ENCODE results near the gene AMIGO2.

The AMIGO2 gene

GRCh38 chr12:47124451-47124850 is 44.7 kb upstream of the AMIGO2 start:
- H3K4me3 ChIP-seq (ENCODE audit: low read depth, low read length), result no peak overlapping the region
- no peaks in the 10 kb centered on the region for H3K4me1 ChIP-seq (ENCODE audit: control insufficient read depth, insufficient read depth, low read length)
- H3K36me3 ChIP-seq (ENCODE audit: control insufficient read depth in 2 of 2, insufficient read depth in 1 of 2, low read length in 2 of 2), result no peaks in the 10 kb centered on the region
- TF ChIP-seq YY1 (tag by site-specific recombination; IDR thresholded peaks at IDR 0.05) (no peak), ZNF366 (tag by site-specific recombination; conservative IDR thresholded peaks at IDR 0.05) (no peak), GLIS2 (tag by site-specific recombination; IDR thresholded peaks at IDR 0.05) (no peak), ZNF211 (tag by site-specific recombination; IDR thresholded peaks at IDR 0.05; ENCODE audit: low read depth) (no peak), ZNF792 (tag by site-specific recombination; IDR thresholded peaks at IDR 0.05) (no peak)
- POLR2A ChIA-PET, result no interaction called here
- H3K9me3 ChIP-seq (ENCODE audit: control insufficient read depth, insufficient read depth, low read depth, low read length), result no peaks in the 10 kb centered on the region
- no peak overlapping the region for H3K27ac ChIP-seq (ENCODE audit: extremely low read depth, low read depth, low read length)
- CTCF ChIA-PET, result no interaction called here

- CTCF ChIA-PET, result no interaction called here
These were observed 44.0 kb upstream of the AMIGO2 start for GRCh38 chr12:47123730-47124129.

GRCh38 chr12:47122602-47123001 is 42.8 kb upstream of the AMIGO2 start:
- ChIA-PET CTCF (no interaction called here), POLR2A (no interaction called here)
- Histone ChIP-seq H3K4me1 (ENCODE audit: control insufficient read depth, insufficient read depth, low read length) (no peaks in the 10 kb centered on the region), H3K27ac (ENCODE audit: extremely low read depth, low read depth, low read length) (no peak overlapping the region), H3K36me3 (ENCODE audit: control insufficient read depth in 2 of 2, insufficient read depth in 1 of 2, low read length in 2 of 2) (no peaks in the 10 kb centered on the region), H3K4me3 (ENCODE audit: low read depth, low read length) (no peak overlapping the region), H3K9me3 (ENCODE audit: control insufficient read depth, insufficient read depth, low read depth, low read length) (no peaks in the 10 kb centered on the region)
- TF ChIP-seq ZNF510 (tag by site-specific recombination; IDR thresholded peaks at IDR 0.05; ENCODE audit: insufficient replicate concordance) (no peak), ZNF169 (tag by site-specific recombination; IDR thresholded peaks at IDR 0.05) (no peak), ZNF776 (tag by site-specific recombination; IDR thresholded peaks at IDR 0.05; ENCODE audit: borderline replicate concordance) (no peak)

More at GRCh38 chr12:47123730-47124129, 44.0 kb upstream of the AMIGO2 start:
- H3K9me3 ChIP-seq (ENCODE audit: control insufficient read depth, insufficient read depth, low read depth, low read length), result no peaks in the 10 kb centered on the region
- POLR2A ChIA-PET, result no interaction called here
- no peaks in the 10 kb centered on the region for H3K36me3 ChIP-seq (ENCODE audit: control insufficient read depth in 2 of 2, insufficient read depth in 1 of 2, low read length in 2 of 2)
- no peak overlapping the region for H3K4me3 ChIP-seq (ENCODE audit: low read depth, low read length)
- H3K4me1 ChIP-seq (ENCODE audit: control insufficient read depth, insufficient read depth, low read length), result no peaks in the 10 kb centered on the region
- no peak for TF ChIP-seq ZNF544 (tag by site-specific recombination; IDR thresholded peaks at IDR 0.05)
- TF ChIP-seq ZSCAN16 (tag by site-specific recombination; IDR thresholded peaks at IDR 0.05), result no peak
- no peak for TF ChIP-seq ZBTB1 (tag by site-specific recombination; IDR thresholded peaks at IDR 0.05)
- no peak for TF ChIP-seq ZNF211 (tag by site-specific recombination; IDR thresholded peaks at IDR 0.05; ENCODE audit: low read depth)
- TF ChIP-seq HOXC10 (CRISPR knock-in tag; IDR thresholded peaks at IDR 0.05), result no peak
- no peak for TF ChIP-seq ZNF555 (tag by site-specific recombination; conservative IDR thresholded peaks at IDR 0.05)
- TF ChIP-seq ZBTB48 (tag by site-specific recombination; IDR thresholded peaks at IDR 0.05), result no peak
- no peak overlapping the region for H3K27ac ChIP-seq (ENCODE audit: extremely low read depth, low read depth, low read length)

GRCh38 chr12:47121146-47121545 is 41.4 kb upstream of the AMIGO2 start:
- H3K9me3 ChIP-seq (ENCODE audit: control insufficient read depth, insufficient read depth, low read depth, low read length), result no peaks in the 10 kb centered on the region
- ChIA-PET POLR2A (no interaction called here), CTCF (interaction anchor here (2.0 kb wide), 1 partner anchor 50 kb away, joined by 7 read pairs; no protein-coding TSS in a partner anchor)
- no peaks in the 10 kb centered on the region for H3K36me3 ChIP-seq (ENCODE audit: control insufficient read depth in 2 of 2, insufficient read depth in 1 of 2, low read length in 2 of 2)
- no peaks in the 10 kb centered on the region for H3K4me1 ChIP-seq (ENCODE audit: control insufficient read depth, insufficient read depth, low read length)
- H3K27ac ChIP-seq (ENCODE audit: extremely low read depth, low read depth, low read length), result no peak overlapping the region
- TF ChIP-seq PBX3 (CRISPR knock-in tag; IDR thresholded peaks at IDR 0.05) (no peak), ZNF768 (tag by site-specific recombination; IDR thresholded peaks at IDR 0.05) (no peak), SCRT1 (tag by site-specific recombination; IDR thresholded peaks at IDR 0.05; ENCODE audit: borderline replicate concordance) (no peak), SCRT2 (tag by site-specific recombination; IDR thresholded peaks at IDR 0.05) (no peak), PRDM10 (tag by site-specific recombination; IDR thresholded peaks at IDR 0.05) (no peak), ZNF37A (tag by site-specific recombination; IDR thresholded peaks at IDR 0.05) (no peak), KLF17 (tag by site-specific recombination; IDR thresholded peaks at IDR 0.05) (no peak), ZNF558 (tag by site-specific recombination; IDR thresholded peaks at IDR 0.05) (no peak), ZFP69B (tag by site-specific recombination; IDR thresholded peaks at IDR 0.05) (no peak), ZNF596 (tag by site-specific recombination; IDR thresholded peaks at IDR 0.05) (no peak), ZNF354C (tag by site-specific recombination; IDR thresholded peaks at IDR 0.05; ENCODE audit: borderline replicate concordance, low read depth) (no peak), SP3 (tag by site-specific recombination; IDR thresholded peaks at IDR 0.05) (no peak)
- H3K4me3 ChIP-seq (ENCODE audit: low read depth, low read length), result no peak overlapping the region

Data from HEK293 (cell line).